WTC11 (cell line): Measurements from ENCODE around the gene TMEM117. TPM values are rescaled to one million over a fixed set of nuclear protein-coding genes. Genes with fewer than 3 reads are reported as not detected.

Source experiments
- ATAC-seq: fragments of 200-7000 bp; cut with Tn5 transposase; 2 replicates; pipeline ENCODE4 v1.10.0; 2021; ENCODE audit warnings: mild to moderate bottlenecking, moderate library complexity
- CTCF ChIA-PET: fragments of 300-600 bp; sonication (Branson Sonifier 250); formaldehyde crosslinking; loops from one replicate; lab custom pipeline; 2021; ENCODE audit warnings: antibody characterized with exemption; lab: Charles Lee
- POLR2A ChIA-PET: fragments of 350-600 bp; sonication (Branson Sonifier 250); formaldehyde crosslinking; loops from one replicate; lab custom pipeline; 2021; ENCODE audit warnings: antibody characterized with exemption; lab: Charles Lee
- DNase-seq: peaks from one replicate; pipeline ENCODE4 v3.0.0; 2021; ENCODE audit warnings: low spot score
- H3K27ac Mint-ChIP-seq: 2 replicates; pipeline ENCODE4 v1.8.0; 2021; ENCODE audit warnings: mixed read lengths
- H3K27me3 Mint-ChIP-seq: 2 replicates; pipeline ENCODE4 v1.8.0; 2021; ENCODE audit warnings: low read depth, mild to moderate bottlenecking, moderate library complexity, mixed read lengths
- H3K36me3 Mint-ChIP-seq: 2 replicates; pipeline ENCODE4 v1.8.0; 2021; ENCODE audit warnings: mixed read lengths
- H3K4me1 Mint-ChIP-seq: 2 replicates; pipeline ENCODE4 v1.8.0; 2022; ENCODE audit warnings: mixed read lengths
- H3K4me3 Mint-ChIP-seq: 2 replicates; pipeline ENCODE4 v1.8.0; 2021; ENCODE audit warnings: mild to moderate bottlenecking, moderate library complexity, mixed read lengths
- H3K9me3 Mint-ChIP-seq: 2 replicates; pipeline ENCODE4 v1.8.0; 2021; ENCODE audit warnings: mixed read lengths
- CREB1 ChIP-seq: sonication (generic); formaldehyde crosslinking; IDR thresholded peaks from 2 replicates; pipeline ENCODE4 v1.8.0; 2023; ENCODE audit warnings: mild to moderate bottlenecking, missing genetic modification reagents
- CREM ChIP-seq: sonication (generic); formaldehyde crosslinking; IDR thresholded peaks from 2 replicates; pipeline ENCODE4 v1.8.1; 2022; ENCODE audit warnings: mild to moderate bottlenecking, missing genetic modification reagents, moderate library complexity
- E2F1 ChIP-seq: sonication (generic); formaldehyde crosslinking; IDR thresholded peaks from 2 replicates; pipeline ENCODE4 v1.8.0; 2022; ENCODE audit warnings: mild to moderate bottlenecking, missing genetic modification reagents
- ESRRA ChIP-seq: sonication (generic); formaldehyde crosslinking; IDR thresholded peaks from 2 replicates; pipeline ENCODE4 v1.8.1; 2022; ENCODE audit warnings: mild to moderate bottlenecking, missing genetic modification reagents, borderline replicate concordance
- ETV6 ChIP-seq: sonication (generic); formaldehyde crosslinking; IDR thresholded peaks from 2 replicates; pipeline ENCODE4 v1.8.1; 2022; ENCODE audit warnings: mild to moderate bottlenecking, missing genetic modification reagents
- FOXJ3 ChIP-seq: sonication (generic); formaldehyde crosslinking; IDR thresholded peaks from 2 replicates; pipeline ENCODE4 v1.9.0; 2021; ENCODE audit warnings: missing genetic modification reagents, mild to moderate bottlenecking, borderline replicate concordance
- MAX ChIP-seq: sonication (generic); formaldehyde crosslinking; IDR thresholded peaks from 2 replicates; pipeline ENCODE4 v1.8.0; 2022; ENCODE audit warnings: mild to moderate bottlenecking, missing genetic modification reagents
- MLX ChIP-seq: sonication (generic); formaldehyde crosslinking; IDR thresholded peaks from 2 replicates; pipeline ENCODE4 v1.8.1; 2023; ENCODE audit warnings: mild to moderate bottlenecking, missing genetic modification reagents, moderate library complexity
- NFYB ChIP-seq: sonication (generic); formaldehyde crosslinking; conservative IDR thresholded peaks from 2 replicates; pipeline ENCODE4 v1.8.0; 2022; ENCODE audit warnings: low read depth, missing genetic modification reagents
- NR3C1 ChIP-seq: sonication (generic); formaldehyde crosslinking; conservative IDR thresholded peaks from 2 replicates; pipeline ENCODE4 v1.8.1; 2023; ENCODE audit warnings: low read depth, mild to moderate bottlenecking, missing genetic modification reagents
- PRRX2 ChIP-seq: fragments of 250-450 bp; sonication (Bioruptor Pico); IDR thresholded peaks from 2 replicates; pipeline ENCODE4 v1.8.0; 2021; ENCODE audit warnings: mild to moderate bottlenecking
- RORB ChIP-seq: fragments of 250-450 bp; sonication (Bioruptor Pico); IDR thresholded peaks from 2 replicates; pipeline ENCODE4 v1.9.0; 2021; ENCODE audit warnings: mild to moderate bottlenecking
- total RNA-seq: library from RNA; stranded (reverse); gene quantifications from 3 replicates; pipeline ENCODE4 v1.2.3, GENCODE V29; 2021
- TF ChIP-seq, protein P1 (sequence below): sonication (generic); formaldehyde crosslinking; IDR thresholded peaks from 2 replicates; pipeline ENCODE4 v1.8.1; 2023; ENCODE audit warnings: mild to moderate bottlenecking, missing genetic modification reagents, moderate library complexity
- TF ChIP-seq, protein P2 (sequence below): sonication (generic); formaldehyde crosslinking; IDR thresholded peaks from 2 replicates; pipeline ENCODE4 v1.8.1; 2022; ENCODE audit warnings: low read depth, mild to moderate bottlenecking, moderate library complexity, missing genetic modification reagents, borderline replicate concordance
- TF ChIP-seq, protein P3 (sequence below): sonication (generic); formaldehyde crosslinking; IDR thresholded peaks from 2 replicates; pipeline ENCODE4 v1.8.0; 2023; ENCODE audit warnings: missing genetic modification reagents, mild to moderate bottlenecking, borderline replicate concordance
- TF ChIP-seq, protein P4 (sequence below): sonication (generic); formaldehyde crosslinking; IDR thresholded peaks from 2 replicates; pipeline ENCODE4 v1.8.1; 2022; ENCODE audit warnings: mild to moderate bottlenecking, missing genetic modification reagents, moderate library complexity, borderline replicate concordance
- TF ChIP-seq, protein P5 (sequence below): sonication (generic); formaldehyde crosslinking; conservative IDR thresholded peaks from 2 replicates; pipeline ENCODE4 v1.8.1; 2022; ENCODE audit warnings: mild to moderate bottlenecking, missing genetic modification reagents

TMEM117 gene
- total RNA-seq, 1 experiment from 2014 or later, result 1.5 TPM

DNA sequence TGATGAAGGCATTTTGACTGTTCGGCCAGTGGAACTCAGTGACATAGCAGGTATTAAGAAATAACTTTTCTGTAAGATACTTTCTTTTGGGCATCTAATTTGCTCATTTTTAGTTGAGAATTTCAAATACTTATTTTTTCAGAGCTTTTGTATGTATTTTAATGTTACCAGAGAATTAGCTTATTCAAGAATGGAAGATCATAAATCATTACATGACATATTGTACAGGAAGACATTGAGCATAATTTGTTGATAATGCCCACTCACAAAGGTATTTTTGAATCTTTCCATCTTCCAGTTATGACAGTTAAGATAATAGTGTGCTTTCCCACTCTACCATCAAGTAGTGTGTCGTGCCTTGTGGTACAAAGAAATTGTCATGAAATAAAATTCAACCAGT lies 36.5 kb downstream of the TMEM117 start:
- H3K36me3 Mint-ChIP-seq, result no peaks in the 10 kb centered on the region

More for the DNA sequence above, 36.5 kb downstream of the TMEM117 start:
- ATAC-seq, result no peak
- no peak overlapping the region for H3K27ac Mint-ChIP-seq
- TF ChIP-seq ETV6 (CRISPR knock-in tag) (no peak), RORB (CRISPR knock-in tag) (no peak), CREM (CRISPR knock-in tag) (no peak), NFYB (CRISPR knock-in tag) (no peak), CREB1 (no peak), NR3C1 (no peak), FOXJ3 (CRISPR knock-in tag) (no peak), ESRRA (CRISPR knock-in tag) (no peak), MLX (CRISPR knock-in tag) (no peak), E2F1 (CRISPR knock-in tag) (no peak), PRRX2 (CRISPR knock-in tag) (no peak), MAX (CRISPR knock-in tag) (no peak)
- TF ChIP-seq, protein P1, sequence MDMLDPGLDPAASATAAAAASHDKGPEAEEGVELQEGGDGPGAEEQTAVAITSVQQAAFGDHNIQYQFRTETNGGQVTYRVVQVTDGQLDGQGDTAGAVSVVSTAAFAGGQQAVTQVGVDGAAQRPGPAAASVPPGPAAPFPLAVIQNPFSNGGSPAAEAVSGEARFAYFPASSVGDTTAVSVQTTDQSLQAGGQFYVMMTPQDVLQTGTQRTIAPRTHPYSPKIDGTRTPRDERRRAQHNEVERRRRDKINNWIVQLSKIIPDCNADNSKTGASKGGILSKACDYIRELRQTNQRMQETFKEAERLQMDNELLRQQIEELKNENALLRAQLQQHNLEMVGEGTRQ (CRISPR knock-in tag), result no peak
- TF ChIP-seq, protein P2, sequence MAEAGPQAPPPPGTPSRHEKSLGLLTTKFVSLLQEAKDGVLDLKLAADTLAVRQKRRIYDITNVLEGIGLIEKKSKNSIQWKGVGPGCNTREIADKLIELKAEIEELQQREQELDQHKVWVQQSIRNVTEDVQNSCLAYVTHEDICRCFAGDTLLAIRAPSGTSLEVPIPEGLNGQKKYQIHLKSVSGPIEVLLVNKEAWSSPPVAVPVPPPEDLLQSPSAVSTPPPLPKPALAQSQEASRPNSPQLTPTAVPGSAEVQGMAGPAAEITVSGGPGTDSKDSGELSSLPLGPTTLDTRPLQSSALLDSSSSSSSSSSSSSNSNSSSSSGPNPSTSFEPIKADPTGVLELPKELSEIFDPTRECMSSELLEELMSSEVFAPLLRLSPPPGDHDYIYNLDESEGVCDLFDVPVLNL (CRISPR knock-in tag), result no peak
- TF ChIP-seq, protein P3, sequence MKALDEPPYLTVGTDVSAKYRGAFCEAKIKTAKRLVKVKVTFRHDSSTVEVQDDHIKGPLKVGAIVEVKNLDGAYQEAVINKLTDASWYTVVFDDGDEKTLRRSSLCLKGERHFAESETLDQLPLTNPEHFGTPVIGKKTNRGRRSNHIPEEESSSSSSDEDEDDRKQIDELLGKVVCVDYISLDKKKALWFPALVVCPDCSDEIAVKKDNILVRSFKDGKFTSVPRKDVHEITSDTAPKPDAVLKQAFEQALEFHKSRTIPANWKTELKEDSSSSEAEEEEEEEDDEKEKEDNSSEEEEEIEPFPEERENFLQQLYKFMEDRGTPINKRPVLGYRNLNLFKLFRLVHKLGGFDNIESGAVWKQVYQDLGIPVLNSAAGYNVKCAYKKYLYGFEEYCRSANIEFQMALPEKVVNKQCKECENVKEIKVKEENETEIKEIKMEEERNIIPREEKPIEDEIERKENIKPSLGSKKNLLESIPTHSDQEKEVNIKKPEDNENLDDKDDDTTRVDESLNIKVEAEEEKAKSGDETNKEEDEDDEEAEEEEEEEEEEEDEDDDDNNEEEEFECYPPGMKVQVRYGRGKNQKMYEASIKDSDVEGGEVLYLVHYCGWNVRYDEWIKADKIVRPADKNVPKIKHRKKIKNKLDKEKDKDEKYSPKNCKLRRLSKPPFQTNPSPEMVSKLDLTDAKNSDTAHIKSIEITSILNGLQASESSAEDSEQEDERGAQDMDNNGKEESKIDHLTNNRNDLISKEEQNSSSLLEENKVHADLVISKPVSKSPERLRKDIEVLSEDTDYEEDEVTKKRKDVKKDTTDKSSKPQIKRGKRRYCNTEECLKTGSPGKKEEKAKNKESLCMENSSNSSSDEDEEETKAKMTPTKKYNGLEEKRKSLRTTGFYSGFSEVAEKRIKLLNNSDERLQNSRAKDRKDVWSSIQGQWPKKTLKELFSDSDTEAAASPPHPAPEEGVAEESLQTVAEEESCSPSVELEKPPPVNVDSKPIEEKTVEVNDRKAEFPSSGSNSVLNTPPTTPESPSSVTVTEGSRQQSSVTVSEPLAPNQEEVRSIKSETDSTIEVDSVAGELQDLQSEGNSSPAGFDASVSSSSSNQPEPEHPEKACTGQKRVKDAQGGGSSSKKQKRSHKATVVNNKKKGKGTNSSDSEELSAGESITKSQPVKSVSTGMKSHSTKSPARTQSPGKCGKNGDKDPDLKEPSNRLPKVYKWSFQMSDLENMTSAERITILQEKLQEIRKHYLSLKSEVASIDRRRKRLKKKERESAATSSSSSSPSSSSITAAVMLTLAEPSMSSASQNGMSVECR (CRISPR knock-in tag), result no peak
- TF ChIP-seq, protein P4, sequence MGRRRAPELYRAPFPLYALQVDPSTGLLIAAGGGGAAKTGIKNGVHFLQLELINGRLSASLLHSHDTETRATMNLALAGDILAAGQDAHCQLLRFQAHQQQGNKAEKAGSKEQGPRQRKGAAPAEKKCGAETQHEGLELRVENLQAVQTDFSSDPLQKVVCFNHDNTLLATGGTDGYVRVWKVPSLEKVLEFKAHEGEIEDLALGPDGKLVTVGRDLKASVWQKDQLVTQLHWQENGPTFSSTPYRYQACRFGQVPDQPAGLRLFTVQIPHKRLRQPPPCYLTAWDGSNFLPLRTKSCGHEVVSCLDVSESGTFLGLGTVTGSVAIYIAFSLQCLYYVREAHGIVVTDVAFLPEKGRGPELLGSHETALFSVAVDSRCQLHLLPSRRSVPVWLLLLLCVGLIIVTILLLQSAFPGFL, result no peak
- TF ChIP-seq, protein P5, sequence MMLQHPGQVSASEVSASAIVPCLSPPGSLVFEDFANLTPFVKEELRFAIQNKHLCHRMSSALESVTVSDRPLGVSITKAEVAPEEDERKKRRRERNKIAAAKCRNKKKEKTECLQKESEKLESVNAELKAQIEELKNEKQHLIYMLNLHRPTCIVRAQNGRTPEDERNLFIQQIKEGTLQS, result no peak
- no peak for DNase-seq
- H3K27me3 Mint-ChIP-seq, result no peaks in the 10 kb centered on the region; the same call in 1 of the 2 replicates
- CTCF ChIA-PET, result no interaction called here
- H3K4me1 Mint-ChIP-seq, result no peaks in the 10 kb centered on the region
- H3K9me3 Mint-ChIP-seq, result no peaks in the 10 kb centered on the region
- H3K4me3 Mint-ChIP-seq, result no peak overlapping the region
- POLR2A ChIA-PET, result no interaction called here
